ENCODE data around the gene MID2. TPM values are rescaled to one million over a fixed set of nuclear protein-coding genes. Genes with fewer than 3 reads are reported as not detected.
"Not testable (repeated sequence)": the region's sequence is repeated elsewhere in the genome, so short reads cannot be mapped to it uniquely, and the experiment has no call there.

MID2 gene
- polyA plus RNA-seq, 1 donor = 11.6 TPM

GRCh38 chrX:107842715-107843400, 17.2 kb downstream of the MID2 start:
- DNase-seq = no peak

GRCh38 chrX:107845625-107846024, 20.0 kb downstream of the MID2 start:
- DNase-seq = no peak

GRCh38 chrX:107848591-107848990, 22.9 kb downstream of the MID2 start:
- DNase-seq = no peak

- no peak for DNase-seq
These were observed 24.2 kb downstream of the MID2 start for GRCh38 chrX:107849747-107850421.

GRCh38 chrX:107850422-107850765, 24.7 kb downstream of the MID2 start:
- DNase-seq = no peak

GRCh38 chrX:107851215-107851614, 25.5 kb downstream of the MID2 start:
- DNase-seq = no peak

GRCh38 chrX:107851665-107852064, 26.0 kb downstream of the MID2 start:
- not testable (repeated sequence) for DNase-seq

GRCh38 chrX:107856289-107856688, 30.6 kb downstream of the MID2 start:
- no peak for DNase-seq

- not testable (repeated sequence) for DNase-seq
These were observed 31.4 kb downstream of the MID2 start for GRCh38 chrX:107857041-107857440.

GRCh38 chrX:107857837-107858236, 32.2 kb downstream of the MID2 start:
- DNase-seq = no peak

GRCh38 chrX:107861056-107861455, 35.4 kb downstream of the MID2 start:
- no peak for DNase-seq

- no peak for DNase-seq
These were observed 45.5 kb downstream of the MID2 start for GRCh38 chrX:107871136-107871535.

- no peak for DNase-seq
These were observed 52.4 kb downstream of the MID2 start for GRCh38 chrX:107878106-107878505.

- DNase-seq = no peak
These were observed 54.5 kb downstream of the MID2 start for GRCh38 chrX:107880054-107880610.

- DNase-seq = peak; percentile 26
These were observed 68.4 kb downstream of the MID2 start for GRCh38 chrX:107894038-107894437.

- DNase-seq = no peak
These were observed 77.1 kb downstream of the MID2 start for GRCh38 chrX:107902721-107903120.

- no peak for DNase-seq
These were observed 79.7 kb downstream of the MID2 start for GRCh38 chrX:107905366-107905765.

GRCh38 chrX:107924136-107924746, 98.6 kb downstream of the MID2 start:
- no peak for DNase-seq

GRCh38 chrX:107934262-107934661, 108.6 kb downstream of the MID2 start:
- no peak for DNase-seq

GRCh38 chrX:107935200-107935599, 109.5 kb downstream of the MID2 start:
- DNase-seq = no peak

- DNase-seq = no peak
These were observed 110.2 kb downstream of the MID2 start for GRCh38 chrX:107935664-107936433.

GRCh38 chrX:107936434-107936730, 110.7 kb downstream of the MID2 start:
- no peak for DNase-seq

GRCh38 chrX:107940095-107940494, 114.4 kb downstream of the MID2 start:
- DNase-seq = no peak

Data from left kidney (tissue), 2 donors.